ENCODE measurements around the gene PRTG. TPM values are rescaled to one million over a fixed set of nuclear protein-coding genes. Genes with fewer than 3 reads are reported as not detected.

PRTG gene
- total and polyA plus RNA-seq, 9 of the 15 experiments (the other 6 are each of a cell fraction or from before 2014, with no cell fraction given) = under 0.01 to 0.14 (median 0.06) TPM; not detected in 1

- H3K9me3 ChIP-seq (replicated peaks; ENCODE audit: control insufficient read depth, insufficient read depth, low read depth, low read length) = no peaks in the 10 kb centered on the region
- ATAC-seq (no peak), FAIRE-seq (no peak), DNase-seq (ENCODE audit: extremely low read depth in 1 of 4, low spot score in 3 of 4) (no peak)
- no peaks in the 10 kb centered on the region for H4K20me1 ChIP-seq (replicated peaks; ENCODE audit: control insufficient read depth, insufficient read depth, low read length)
- H3K27ac ChIP-seq (ENCODE audit: extremely low read depth, low read depth, low read length) = no peak overlapping the region
- H3K4me2 ChIP-seq (ENCODE audit: insufficient read depth, low read length) = no peak overlapping the region
- H3K9me1 ChIP-seq (ENCODE audit: control insufficient read depth, insufficient read depth, low read length) = no peaks in the 10 kb centered on the region
- no peak overlapping the region for H2AFZ ChIP-seq (ENCODE audit: low read depth, low read length)
- H3K9ac ChIP-seq (ENCODE audit: insufficient read depth in 1 of 2, low read depth in 2 of 2, low read length in 2 of 2) = no peak overlapping the region
- POLR2A ChIA-PET = no interaction called here
- in situ Hi-C loops (cut with MboI) = no loop called here
- H3K27me3 ChIP-seq (ENCODE audit: control insufficient read depth in 2 of 2, insufficient read depth in 2 of 2, low read length in 2 of 2) = peaks cover 10 to 19% of the 10 kb centered on the region in 2 experiments; a peak in 4 of 5 replicates
- no TSS peak for BruUV-seq (replicated peaks)
- H3K4me3 ChIP-seq = no peak overlapping the region
- H3K36me3 ChIP-seq (ENCODE audit: control insufficient read depth, insufficient read depth, low read length) = no peaks in the 10 kb centered on the region
- CTCF ChIA-PET (ENCODE audit: low intra/inter-chr PET ratio) = no interaction called here
- H3K79me2 ChIP-seq (ENCODE audit: control insufficient read depth, insufficient read depth, low read length) = no peaks in the 10 kb centered on the region
- no peaks in the 10 kb centered on the region for H3K4me1 ChIP-seq (replicated peaks in 1 of 2; ENCODE audit: control insufficient read depth in 2 of 2, insufficient read depth in 2 of 2, low read length in 2 of 2)
- 0% methylated on average over 4 of the region's 4 CpGs for WGBS (ENCODE audit: insufficient coverage, low coverage, missing lambda C conversion rate)
- intact Hi-C loops (cut with micrococcal nuclease) = no loop called here
- TF ChIP-seq LCOR (CRISPR knock-in tag; IDR thresholded peaks at IDR 0.05) (no peak), ZNF212 (CRISPR knock-in tag; IDR thresholded peaks at IDR 0.05) (no peak)
These were observed 27.9 kb upstream of the PRTG start for GRCh38 chr15:55770806-55771205.

- in situ Hi-C loops (cut with MboI) = no loop called here
- no peak overlapping the region for H3K4me3 ChIP-seq
- H3K9ac ChIP-seq (ENCODE audit: insufficient read depth in 1 of 2, low read depth in 2 of 2, low read length in 2 of 2) = no peak overlapping the region
- ChIA-PET CTCF (ENCODE audit: low intra/inter-chr PET ratio) (no interaction called here), POLR2A (no interaction called here)
- no peaks in the 10 kb centered on the region for H3K36me3 ChIP-seq (ENCODE audit: control insufficient read depth, insufficient read depth, low read length)
- no peak for DNase-seq (ENCODE audit: extremely low read depth in 1 of 4, low spot score in 3 of 4)
- WGBS (ENCODE audit: insufficient coverage, low coverage, missing lambda C conversion rate) = 3% methylated on average over 3 of the region's 4 CpGs
- H3K4me2 ChIP-seq (ENCODE audit: insufficient read depth, low read length) = no peak overlapping the region
- H4K20me1 ChIP-seq (replicated peaks; ENCODE audit: control insufficient read depth, insufficient read depth, low read length) = no peaks in the 10 kb centered on the region
- no peak for ATAC-seq
- no peak overlapping the region for H3K27ac ChIP-seq (ENCODE audit: extremely low read depth, low read depth, low read length)
- no peaks in the 10 kb centered on the region for H3K9me3 ChIP-seq (replicated peaks; ENCODE audit: control insufficient read depth, insufficient read depth, low read depth, low read length)
- no peaks in the 10 kb centered on the region for H3K9me1 ChIP-seq (ENCODE audit: control insufficient read depth, insufficient read depth, low read length)
- no peaks in the 10 kb centered on the region for H3K79me2 ChIP-seq (ENCODE audit: control insufficient read depth, insufficient read depth, low read length)
- TF ChIP-seq ZNF766 (CRISPR knock-in tag; conservative IDR thresholded peaks at IDR 0.05) (no peak), ELF4 (CRISPR knock-in tag; IDR thresholded peaks at IDR 0.05) (no peak)
- FAIRE-seq = no peak
- no peak overlapping the region for H2AFZ ChIP-seq (ENCODE audit: low read depth, low read length)
- H3K4me1 ChIP-seq (replicated peaks in 1 of 2; ENCODE audit: control insufficient read depth in 2 of 2, insufficient read depth in 2 of 2, low read length in 2 of 2) = no peaks in the 10 kb centered on the region
- no TSS peak for BruUV-seq (replicated peaks)
- intact Hi-C loops (cut with micrococcal nuclease) = no loop called here
- peaks cover 9 to 14% of the 10 kb centered on the region in 2 experiments; a peak in 3 of 5 replicates for H3K27me3 ChIP-seq (ENCODE audit: control insufficient read depth in 2 of 2, insufficient read depth in 2 of 2, low read length in 2 of 2)
These were observed 27.3 kb upstream of the PRTG start for GRCh38 chr15:55770261-55770660.

Data from K562 (cell line).